KOPT-K1 (cell line): Measurements from ENCODE around the gene RBX1.

ENCODE experiments used
- H3K27ac ChIP-seq: fragments of 200-600 bp; sonication (generic); 2 replicates; pipeline ENCODE4 v1.5.1; 2016; ENCODE audit warnings: antibody characterized with exemption, mild to moderate bottlenecking, low read depth, low read length; ENCODE audit not compliant: poor library complexity, severe bottlenecking
- H3K36me3 ChIP-seq: fragments of 200-600 bp; sonication (generic); 2 replicates; pipeline ENCODE4 v1.5.1; 2017; ENCODE audit warnings: antibody characterized with exemption, mild to moderate bottlenecking, low read length, moderate library complexity; ENCODE audit not compliant: insufficient read depth
- H3K9me3 ChIP-seq: fragments of 200-600 bp; sonication (generic); 2 replicates; pipeline ENCODE4 v1.5.1; 2017; ENCODE audit warnings: antibody characterized with exemption, low read length, mild to moderate bottlenecking; ENCODE audit not compliant: insufficient read depth, poor library complexity, severe bottlenecking

Gene RBX1

DNA sequence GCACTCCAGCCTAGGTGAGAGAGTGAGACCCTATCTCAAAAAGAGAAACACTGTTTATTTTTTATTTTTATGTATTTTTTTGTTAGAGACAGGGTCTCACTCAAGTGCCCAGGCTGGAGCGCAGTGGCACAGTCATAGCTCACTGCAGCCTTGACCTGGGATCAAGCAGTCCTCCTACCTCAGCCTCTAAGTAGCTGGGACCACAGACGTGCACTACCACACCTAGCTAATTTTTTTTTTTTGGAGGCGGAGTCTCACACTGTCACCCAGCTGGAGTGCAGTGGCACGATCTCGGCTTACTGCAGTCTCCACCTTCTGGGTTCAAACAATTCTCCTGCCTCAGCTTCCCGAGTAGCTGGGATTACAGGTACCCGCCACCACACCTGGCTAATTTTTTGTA lies 6.4 kb downstream of the RBX1 start:
- H3K36me3 ChIP-seq = peaks cover 92% of the 10 kb centered on the region
- no peak overlapping the region for H3K27ac ChIP-seq
- no peaks in the 10 kb centered on the region for H3K9me3 ChIP-seq

DNA sequence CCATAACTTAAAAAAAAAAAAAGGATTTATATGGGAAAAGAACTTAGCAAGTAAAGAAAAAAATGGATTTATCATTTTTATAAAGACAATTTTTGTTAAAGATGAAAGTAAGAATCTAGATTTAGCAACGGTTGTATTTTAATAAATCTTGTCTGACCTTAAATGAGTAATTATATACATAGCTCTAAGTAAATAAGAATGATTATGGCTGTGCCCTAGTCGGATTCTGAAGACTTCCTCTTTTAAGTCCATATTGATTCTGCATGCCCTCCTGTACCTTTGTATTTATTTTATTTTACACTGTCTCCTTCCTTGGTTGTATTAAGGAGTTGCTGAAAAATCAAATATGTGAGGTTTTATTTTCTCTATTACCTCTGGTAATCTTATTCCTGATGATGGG lies 7.1 kb downstream of the RBX1 start:
- Histone ChIP-seq H3K27ac (no peak overlapping the region), H3K9me3 (no peaks in the 10 kb centered on the region), H3K36me3 (peaks cover 96% of the 10 kb centered on the region)

DNA sequence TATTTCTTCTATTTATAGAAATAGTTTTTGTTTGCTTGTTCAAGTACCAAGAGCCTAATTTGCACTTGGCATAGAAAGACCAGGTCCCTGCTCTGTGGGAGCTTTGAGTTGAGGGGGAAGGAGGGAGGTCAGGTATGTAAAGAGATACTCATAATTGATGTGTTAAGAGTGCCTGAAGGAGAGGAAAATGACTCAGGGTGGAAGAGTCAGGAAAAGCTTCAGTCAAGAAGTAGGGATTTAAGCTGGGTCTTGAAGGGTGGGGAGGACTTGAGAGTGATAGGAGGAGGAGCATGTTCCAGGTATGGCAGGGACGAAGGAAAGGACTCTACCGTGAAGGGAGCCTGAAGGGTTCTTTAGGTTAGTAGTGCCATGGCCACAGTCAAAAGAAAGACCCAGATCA lies 9.0 kb downstream of the RBX1 start:
- Histone ChIP-seq H3K27ac (no peak overlapping the region), H3K36me3 (peaks cover 95% of the 10 kb centered on the region), H3K9me3 (no peaks in the 10 kb centered on the region)

DNA sequence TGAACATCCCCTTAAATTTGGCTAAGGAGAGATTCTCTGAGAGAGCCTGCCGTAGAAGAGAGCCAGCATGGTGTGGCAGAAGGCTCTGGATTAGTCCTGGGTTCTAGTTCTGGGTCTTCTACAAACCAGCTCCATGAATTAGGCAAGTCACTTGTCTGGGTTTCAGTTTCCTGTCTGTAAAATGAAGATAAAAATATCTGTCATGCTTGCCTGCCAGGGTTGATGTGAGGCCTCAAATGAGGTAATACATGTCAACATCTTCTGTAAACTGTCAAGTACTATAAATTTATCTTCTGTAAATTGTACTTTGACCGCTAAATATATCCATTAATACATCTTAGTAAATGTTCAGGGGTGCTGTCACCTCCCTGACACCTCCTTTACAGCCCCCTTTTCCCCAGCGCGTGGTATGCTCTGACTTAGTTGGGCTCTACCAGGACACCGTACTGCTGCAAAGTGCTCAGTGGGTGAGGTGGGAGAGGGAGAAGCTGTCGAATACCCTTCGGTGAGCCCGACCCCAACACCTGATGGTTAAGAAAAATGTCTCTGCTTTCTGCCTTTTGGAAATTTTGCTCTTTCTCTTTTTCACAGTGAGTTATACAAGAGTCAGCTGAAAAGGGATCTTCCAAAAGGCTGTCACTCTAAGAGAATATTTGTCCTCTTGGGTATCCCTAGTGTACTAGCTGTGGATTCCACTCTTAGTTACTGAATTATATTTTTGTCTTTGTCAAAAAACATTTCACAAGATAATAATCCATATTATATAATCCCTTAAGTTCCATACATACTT lies 15.0 kb downstream of the RBX1 start:
- Histone ChIP-seq H3K27ac (no peak overlapping the region), H3K9me3 (no peaks in the 10 kb centered on the region), H3K36me3 (peaks cover 95% of the 10 kb centered on the region)

DNA sequence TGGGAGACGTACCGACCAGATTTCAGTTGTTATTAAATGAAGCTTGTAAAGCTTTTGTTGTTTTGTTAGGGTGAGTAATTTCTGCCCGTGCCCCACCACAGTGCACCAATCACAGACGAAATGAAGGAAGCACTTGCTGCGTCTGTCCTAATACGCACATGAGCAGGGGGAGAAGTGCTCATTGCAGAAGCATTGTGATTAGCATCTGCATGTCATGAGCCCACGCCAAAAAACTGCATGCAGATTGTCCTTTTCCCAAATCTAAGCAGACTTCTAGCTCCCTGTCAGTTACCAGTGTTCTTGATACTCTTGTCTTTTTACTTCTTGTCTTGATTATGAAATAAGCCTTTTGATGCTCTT lies 15.5 kb downstream of the RBX1 start:
- Histone ChIP-seq H3K27ac (no peak overlapping the region), H3K36me3 (peaks cover 96% of the 10 kb centered on the region), H3K9me3 (no peaks in the 10 kb centered on the region)

DNA sequence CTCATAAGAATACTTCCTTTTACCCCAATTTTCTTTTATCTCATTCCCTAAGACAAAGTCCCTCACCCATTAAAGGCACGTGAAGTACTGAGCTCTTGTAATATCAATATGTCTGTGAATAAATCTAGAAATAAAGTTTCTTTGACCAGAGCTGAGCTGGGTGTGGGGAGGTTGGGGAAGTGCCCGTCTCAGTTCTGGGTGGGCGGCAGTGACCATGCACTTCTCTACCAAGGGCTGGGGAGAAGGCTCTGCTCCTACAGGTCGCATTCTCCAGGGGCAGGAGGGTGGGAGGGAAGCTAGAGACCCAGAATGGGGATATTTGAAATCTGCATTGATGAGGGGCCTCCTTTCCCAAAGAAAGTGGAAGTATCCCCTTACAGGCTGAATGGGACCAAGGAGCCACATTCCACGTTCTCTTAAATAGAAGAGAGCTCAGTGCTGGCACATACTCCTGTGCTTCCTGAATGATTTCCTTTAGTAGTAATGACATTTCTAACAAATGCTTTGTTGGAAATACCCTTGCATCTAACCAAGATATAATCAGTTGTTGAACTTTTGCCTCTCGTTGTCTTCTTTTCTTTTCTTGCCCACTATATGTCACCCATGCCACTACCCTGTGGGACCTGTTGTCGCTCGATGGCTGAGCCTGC lies 16.1 kb downstream of the RBX1 start:
- Histone ChIP-seq H3K9me3 (no peaks in the 10 kb centered on the region), H3K27ac (no peak overlapping the region), H3K36me3 (peaks cover 96% of the 10 kb centered on the region)

- no peak overlapping the region for H3K27ac ChIP-seq
- H3K9me3 ChIP-seq = no peaks in the 10 kb centered on the region
- peaks cover 60% of the 10 kb centered on the region for H3K36me3 ChIP-seq
These were observed 21.4 kb downstream of the RBX1 start for GRCh38 chr22:40972587-40972986.

DNA sequence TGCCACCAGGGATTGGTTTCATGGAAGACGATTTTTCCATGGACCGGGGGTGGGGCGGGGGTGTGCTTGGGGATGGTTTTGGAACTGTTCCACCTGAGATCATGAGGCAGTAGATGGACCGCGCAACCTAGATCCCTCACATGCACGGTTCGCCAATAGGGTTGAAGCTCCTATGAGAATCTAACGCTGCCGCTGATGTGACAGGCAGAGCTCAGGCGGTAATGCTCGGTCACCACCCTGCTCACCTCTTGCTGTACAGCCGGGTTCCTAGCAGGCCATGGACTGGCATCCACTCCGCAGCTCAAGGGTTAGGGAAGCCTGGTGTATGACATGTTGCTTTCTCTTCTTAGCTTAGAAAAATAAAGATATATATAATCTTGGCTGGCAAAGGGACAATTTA lies 22.0 kb downstream of the RBX1 start:
- Histone ChIP-seq H3K36me3 (peaks cover 54% of the 10 kb centered on the region), H3K9me3 (no peaks in the 10 kb centered on the region), H3K27ac (no peak overlapping the region)

- H3K9me3 ChIP-seq = no peaks in the 10 kb centered on the region
- no peak overlapping the region for H3K27ac ChIP-seq
- H3K36me3 ChIP-seq = peaks cover 32% of the 10 kb centered on the region
These were observed 24.2 kb downstream of the RBX1 start for GRCh38 chr22:40975366-40975765.

- Histone ChIP-seq H3K9me3 (no peaks in the 10 kb centered on the region), H3K27ac (no peak overlapping the region), H3K36me3 (peaks cover 16% of the 10 kb centered on the region)
These were observed 25.9 kb downstream of the RBX1 start for GRCh38 chr22:40976866-40977700.

DNA sequence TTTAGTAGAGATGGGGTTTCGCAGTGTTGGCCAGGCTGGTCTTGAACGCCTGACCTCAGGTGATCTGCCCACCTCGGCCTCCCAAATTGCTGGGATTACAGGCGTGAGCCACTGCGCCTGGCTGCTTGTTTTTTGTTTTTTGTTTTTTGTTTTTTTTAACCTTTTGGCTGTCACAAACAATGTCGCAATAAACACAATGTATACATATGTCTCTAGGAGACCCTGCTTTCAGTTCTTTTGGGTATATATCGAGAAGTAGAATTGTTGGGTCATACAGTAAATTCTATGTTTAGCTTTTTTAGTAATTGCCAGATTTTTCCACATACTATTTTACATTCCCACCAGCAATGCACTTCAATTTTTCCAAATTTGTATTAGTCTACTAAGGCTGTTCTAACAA lies 28.0 kb downstream of the RBX1 start:
- H3K27ac ChIP-seq = no peak overlapping the region

DNA sequence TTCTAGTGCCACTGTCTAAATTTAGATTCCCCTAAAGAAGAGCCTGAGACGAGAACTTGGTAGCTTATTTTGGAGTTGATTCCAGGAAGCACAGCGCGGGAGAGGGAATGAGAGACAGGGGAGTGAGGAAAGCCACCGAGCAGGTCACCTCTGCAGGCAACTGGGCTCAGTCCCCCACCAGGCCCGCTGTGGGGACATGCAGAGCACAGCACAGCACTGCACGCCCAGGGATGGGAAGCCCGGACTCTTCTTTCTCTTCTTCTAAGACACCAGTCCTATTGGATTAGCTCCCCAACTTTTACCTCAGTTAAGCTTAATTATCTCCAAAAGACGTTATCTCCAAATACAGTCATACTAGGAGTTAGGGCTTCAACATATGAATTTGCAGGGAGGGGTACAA lies 28.7 kb downstream of the RBX1 start:
- H3K27ac ChIP-seq = no peak overlapping the region
- H3K36me3 ChIP-seq = no peaks in the 10 kb centered on the region
- no peaks in the 10 kb centered on the region for H3K9me3 ChIP-seq

More for the DNA sequence above, 28.0 kb downstream of the RBX1 start:
- Histone ChIP-seq H3K36me3 (no peaks in the 10 kb centered on the region), H3K9me3 (no peaks in the 10 kb centered on the region)

- Histone ChIP-seq H3K36me3 (no peaks in the 10 kb centered on the region), H3K9me3 (no peaks in the 10 kb centered on the region), H3K27ac (no peak overlapping the region)
These were observed 31.6 kb downstream of the RBX1 start for GRCh38 chr22:40982482-40983385.

GRCh38 chr22:40991298-40991697 lies 40.1 kb downstream of the RBX1 start:
- Histone ChIP-seq H3K27ac (no peak overlapping the region), H3K9me3 (no peaks in the 10 kb centered on the region), H3K36me3 (no peaks in the 10 kb centered on the region)
